HFF-Myc (cell line): ENCODE results near the gene MEIS2.

ENCODE experiments used
- DNase-seq: peaks from one replicate; pipeline ENCODE4 v3.0.0-alpha.2; 2011; ENCODE audit warnings: low read depth; ENCODE audit errors: extremely low read depth
- H3K4me3 ChIP-seq: replicated peaks from 2 replicates; pipeline ENCODE4 v1.5.1; 2011; ENCODE audit warnings: low read depth, mild to moderate bottlenecking, control low read depth, low read length
- CTCF ChIP-seq: IDR thresholded peaks from 2 replicates; pipeline ENCODE4 v1.5.1; 2012; ENCODE audit warnings: mild to moderate bottlenecking, low read depth, low read length, control low read depth; ENCODE audit errors: missing control alignments

MEIS2 gene

DNA sequence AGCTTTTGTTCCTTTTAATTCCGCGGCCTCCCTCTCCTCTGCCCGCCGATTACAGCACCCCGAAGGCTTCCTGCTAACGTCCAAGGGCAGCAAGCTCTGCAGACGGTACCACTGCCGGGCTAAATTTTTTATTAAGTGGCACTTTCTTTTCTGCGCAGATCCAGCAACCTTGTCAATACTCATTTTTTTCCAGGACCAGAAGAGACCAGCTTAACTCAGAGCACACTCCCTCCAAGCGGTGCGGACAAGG, 542 bp upstream of the MEIS2 start:
- H3K4me3 ChIP-seq: peak overlapping the region; percentile 90
- no peak for TF ChIP-seq CTCF
- DNase-seq: no peak

DNA sequence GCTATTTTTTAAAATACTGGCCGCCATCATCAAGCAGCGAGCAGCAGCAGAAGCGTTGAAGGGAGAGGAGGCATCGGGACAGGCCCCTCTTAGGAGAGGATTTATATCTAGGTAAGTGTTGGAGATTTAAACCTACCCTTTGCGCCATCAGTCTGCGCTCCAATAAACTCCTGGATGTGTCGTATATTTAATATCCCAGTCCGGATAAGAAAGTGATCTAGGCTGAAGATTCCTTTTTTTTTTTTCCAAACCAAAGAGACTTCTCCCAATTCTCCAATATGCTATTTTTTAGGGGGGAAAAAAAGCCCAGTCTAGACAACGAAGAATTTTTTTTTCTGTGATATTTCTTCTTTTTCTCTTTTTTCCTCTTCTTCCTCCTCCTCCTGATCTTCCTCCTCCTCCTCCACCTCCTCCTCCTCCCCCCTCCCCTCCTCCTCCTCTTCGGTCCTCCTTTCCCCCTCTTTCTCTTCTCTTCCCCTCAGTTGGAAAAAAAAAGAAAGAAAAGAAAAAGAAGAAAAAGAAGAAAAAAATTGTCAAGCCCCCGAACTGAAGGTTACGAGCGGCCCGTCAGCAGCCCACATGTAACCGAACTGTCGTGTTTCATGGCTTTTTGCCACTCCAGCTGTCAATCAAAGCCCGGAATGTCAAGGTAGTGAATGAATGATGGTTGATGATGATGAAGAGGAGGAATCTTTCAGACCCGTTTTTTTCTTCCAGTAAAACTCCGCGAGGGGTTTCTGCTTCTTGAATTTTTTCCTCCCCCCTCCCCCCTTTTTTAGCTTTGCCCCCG, 835 bp downstream of the MEIS2 start:
- TF ChIP-seq CTCF: no peak
- peak overlapping the region; percentile 90 for H3K4me3 ChIP-seq
- DNase-seq: no peak

- H3K4me3 ChIP-seq: peak overlapping the region; percentile 90
- no peak for DNase-seq
- no peak for TF ChIP-seq CTCF
Observed at GRCh38 chr15:37098468-37099318, 1.7 kb downstream of the MEIS2 start.

DNA sequence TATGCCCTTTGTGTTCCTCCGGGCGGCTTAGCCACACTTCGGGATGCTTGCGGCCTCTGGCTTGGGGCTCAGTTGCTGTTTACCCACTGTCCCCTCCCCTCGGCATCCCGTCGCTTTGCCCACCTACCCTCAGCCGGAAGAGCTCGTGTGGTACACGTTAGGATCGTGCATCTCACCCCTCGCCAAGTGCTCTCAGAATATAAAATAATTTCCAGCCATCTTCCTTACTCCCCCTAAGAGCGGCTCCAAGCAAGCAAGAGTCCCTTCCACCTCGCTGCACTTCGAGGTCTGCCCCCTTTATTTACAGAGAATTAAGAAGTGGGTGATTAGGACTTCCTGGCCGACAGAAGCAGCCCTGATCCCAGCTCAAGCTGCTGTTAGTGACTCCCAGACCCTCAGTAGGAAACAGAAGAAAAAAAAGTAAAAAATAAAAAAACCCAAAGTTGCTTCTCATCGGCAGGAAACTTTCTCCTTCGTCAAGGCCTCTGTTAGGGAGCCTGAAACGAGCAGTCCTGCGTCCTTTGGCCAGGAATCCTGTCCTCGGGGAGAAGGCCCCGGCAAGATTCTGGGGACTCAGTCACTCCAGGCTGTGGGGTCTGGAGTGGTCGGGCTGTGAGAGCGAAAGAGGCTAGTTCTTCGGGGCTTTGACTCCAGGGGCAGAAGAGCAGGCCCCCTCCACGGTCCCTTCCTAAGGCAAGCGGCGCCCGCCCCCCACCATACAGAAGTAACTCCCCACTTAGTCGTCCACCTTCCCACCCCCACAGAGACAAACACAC, 3.0 kb downstream of the MEIS2 start:
- DNase-seq: no peak
- peak overlapping the region; percentile 90 for H3K4me3 ChIP-seq
- TF ChIP-seq CTCF: no peak

DNA sequence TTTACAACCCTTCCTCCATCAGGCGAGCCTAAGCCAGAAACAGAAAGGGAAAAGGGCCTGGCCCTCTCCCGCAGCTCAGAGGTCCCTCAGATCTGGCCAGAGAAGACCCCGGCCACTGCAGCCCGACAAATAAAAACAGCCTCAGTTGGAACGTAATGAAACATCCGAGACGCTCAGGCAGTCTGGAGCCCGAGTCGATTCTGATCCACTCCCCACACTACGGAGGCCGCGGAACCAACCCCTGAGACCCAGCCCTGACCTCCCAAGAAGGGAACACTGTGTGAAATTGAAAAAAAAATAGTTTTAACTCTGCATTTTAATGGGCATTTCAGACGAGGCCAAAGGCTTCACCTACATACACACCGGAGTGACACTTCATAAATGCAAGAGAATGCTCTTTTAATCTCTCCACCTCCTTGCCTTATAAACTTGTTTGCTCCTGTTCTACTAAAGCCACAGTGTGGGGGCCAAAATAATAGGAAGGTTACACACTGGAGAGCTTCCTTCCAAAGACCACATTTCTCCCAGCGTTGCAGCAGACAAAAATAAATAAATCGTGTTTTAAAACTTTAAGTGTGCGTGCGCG, 3.7 kb downstream of the MEIS2 start:
- DNase-seq: no peak
- peak overlapping the region; percentile 90 for H3K4me3 ChIP-seq
- TF ChIP-seq CTCF: no peak

GRCh38 chr15:37095770-37096557, 4.4 kb downstream of the MEIS2 start:
- DNase-seq: no peak
- TF ChIP-seq CTCF: no peak
- H3K4me3 ChIP-seq: peak overlapping the region; percentile 90
